ENCODE measurements around the gene CBX3. TPM values are rescaled to one million over a fixed set of nuclear protein-coding genes. Genes with fewer than 3 reads are reported as not detected.

Gene CBX3
- total and polyA plus RNA-seq, 4 donors, result 26.9 to 53.3 (median 33.0) TPM

GRCh38 chr7:26216049-26216448 is 14.5 kb downstream of the CBX3 start:
- no peak for DNase-seq (ENCODE audit: low spot score)
- H3K36me3 ChIP-seq (ENCODE audit: control insufficient read depth in 4 of 4, insufficient read depth in 3 of 4, low read depth in 1 of 4, low read length in 3 of 4), result peaks cover 0 to 16% (median 9%) of the 10 kb centered on the region in 4 donors
- 74% methylated on average over 2 of the region's 2 CpGs for WGBS
- no peak overlapping the region for H3K27ac ChIP-seq (ENCODE audit: low read depth in 1 of 2, low read length in 2 of 2)
- H3K27me3 ChIP-seq (ENCODE audit: control insufficient read depth in 4 of 4, insufficient read depth in 4 of 4, low read length in 3 of 4), result no peaks in the 10 kb centered on the region
- H3K4me3 ChIP-seq (ENCODE audit: low read depth in 1 of 3, low read length in 3 of 3), result no peak overlapping the region
- no peak overlapping the region for H3K9ac ChIP-seq (ENCODE audit: low read depth in 1 of 2, low read length in 2 of 2)
- TF ChIP-seq MAX (IDR thresholded peaks at IDR 0.05) (peak; percentile 15), HNF4A (conservative IDR thresholded peaks at IDR 0.05) (peak in 1 of 2 donors; percentile 16), YY1 (IDR thresholded peaks at IDR 0.05) (no peak), GABPA (IDR thresholded peaks at IDR 0.05 in 1 of 2, conservative IDR thresholded peaks at IDR 0.05 in 1 of 2) (no peak), RXRA (IDR thresholded peaks at IDR 0.05) (peak in 1 of 2 donors; percentile 25), TAF1 (conservative IDR thresholded peaks at IDR 0.05) (no peak)
- TF ChIP-seq, protein P1, sequence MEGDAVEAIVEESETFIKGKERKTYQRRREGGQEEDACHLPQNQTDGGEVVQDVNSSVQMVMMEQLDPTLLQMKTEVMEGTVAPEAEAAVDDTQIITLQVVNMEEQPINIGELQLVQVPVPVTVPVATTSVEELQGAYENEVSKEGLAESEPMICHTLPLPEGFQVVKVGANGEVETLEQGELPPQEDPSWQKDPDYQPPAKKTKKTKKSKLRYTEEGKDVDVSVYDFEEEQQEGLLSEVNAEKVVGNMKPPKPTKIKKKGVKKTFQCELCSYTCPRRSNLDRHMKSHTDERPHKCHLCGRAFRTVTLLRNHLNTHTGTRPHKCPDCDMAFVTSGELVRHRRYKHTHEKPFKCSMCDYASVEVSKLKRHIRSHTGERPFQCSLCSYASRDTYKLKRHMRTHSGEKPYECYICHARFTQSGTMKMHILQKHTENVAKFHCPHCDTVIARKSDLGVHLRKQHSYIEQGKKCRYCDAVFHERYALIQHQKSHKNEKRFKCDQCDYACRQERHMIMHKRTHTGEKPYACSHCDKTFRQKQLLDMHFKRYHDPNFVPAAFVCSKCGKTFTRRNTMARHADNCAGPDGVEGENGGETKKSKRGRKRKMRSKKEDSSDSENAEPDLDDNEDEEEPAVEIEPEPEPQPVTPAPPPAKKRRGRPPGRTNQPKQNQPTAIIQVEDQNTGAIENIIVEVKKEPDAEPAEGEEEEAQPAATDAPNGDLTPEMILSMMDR (IDR thresholded peaks at IDR 0.05; ENCODE audit: low read depth, low read length, missing input control), result no peak
- TF ChIP-seq, protein P2, sequence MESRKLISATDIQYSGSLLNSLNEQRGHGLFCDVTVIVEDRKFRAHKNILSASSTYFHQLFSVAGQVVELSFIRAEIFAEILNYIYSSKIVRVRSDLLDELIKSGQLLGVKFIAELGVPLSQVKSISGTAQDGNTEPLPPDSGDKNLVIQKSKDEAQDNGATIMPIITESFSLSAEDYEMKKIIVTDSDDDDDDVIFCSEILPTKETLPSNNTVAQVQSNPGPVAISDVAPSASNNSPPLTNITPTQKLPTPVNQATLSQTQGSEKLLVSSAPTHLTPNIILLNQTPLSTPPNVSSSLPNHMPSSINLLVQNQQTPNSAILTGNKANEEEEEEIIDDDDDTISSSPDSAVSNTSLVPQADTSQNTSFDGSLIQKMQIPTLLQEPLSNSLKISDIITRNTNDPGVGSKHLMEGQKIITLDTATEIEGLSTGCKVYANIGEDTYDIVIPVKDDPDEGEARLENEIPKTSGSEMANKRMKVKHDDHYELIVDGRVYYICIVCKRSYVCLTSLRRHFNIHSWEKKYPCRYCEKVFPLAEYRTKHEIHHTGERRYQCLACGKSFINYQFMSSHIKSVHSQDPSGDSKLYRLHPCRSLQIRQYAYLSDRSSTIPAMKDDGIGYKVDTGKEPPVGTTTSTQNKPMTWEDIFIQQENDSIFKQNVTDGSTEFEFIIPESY (IDR thresholded peaks at IDR 0.05), result no peak
- H3K4me1 ChIP-seq (ENCODE audit: control insufficient read depth in 4 of 4, insufficient read depth in 4 of 4, low read length in 3 of 4), result peaks cover 0 to 9% (median 0%) of the 10 kb centered on the region in 4 donors
- H3K9me3 ChIP-seq (ENCODE audit: control insufficient read depth in 4 of 4, low read length in 3 of 4), result no peaks in the 10 kb centered on the region

DNA sequence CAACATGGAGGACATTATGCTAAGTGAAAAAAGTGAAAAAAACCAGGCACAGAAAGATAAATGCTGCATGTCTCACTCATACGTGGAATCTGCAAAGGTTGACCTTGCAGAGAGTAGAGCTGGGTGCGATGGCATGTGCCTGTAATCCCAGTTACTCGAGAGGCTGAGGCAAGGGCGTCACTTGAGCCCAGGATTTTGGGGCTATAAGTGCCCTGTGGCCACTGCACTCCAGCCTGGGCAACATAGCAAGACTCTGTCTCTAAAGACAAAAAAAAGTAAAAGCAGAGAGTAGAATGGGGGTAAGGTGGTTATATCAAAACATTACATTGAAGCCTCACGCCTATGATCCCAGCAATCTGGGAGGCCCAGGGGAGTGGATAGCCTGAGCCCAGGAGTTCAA is 22.8 kb downstream of the CBX3 start:
- H3K4me1 ChIP-seq (ENCODE audit: control insufficient read depth in 4 of 4, insufficient read depth in 4 of 4, low read length in 3 of 4), result no peaks in the 10 kb centered on the region
- no peak overlapping the region for H3K9ac ChIP-seq (ENCODE audit: low read depth in 1 of 2, low read length in 2 of 2)
- no peaks in the 10 kb centered on the region for H3K27me3 ChIP-seq (ENCODE audit: control insufficient read depth in 4 of 4, insufficient read depth in 4 of 4, low read length in 3 of 4)
- TF ChIP-seq, protein P2 (IDR thresholded peaks at IDR 0.05), result no peak
- TF ChIP-seq YY1 (IDR thresholded peaks at IDR 0.05) (no peak), HNF4G (IDR thresholded peaks at IDR 0.05) (no peak), RAD21 (IDR thresholded peaks at IDR 0.05) (no peak), NR2F2 (IDR thresholded peaks at IDR 0.05) (no peak), MAX (IDR thresholded peaks at IDR 0.05) (no peak), SP1 (IDR thresholded peaks at IDR 0.05) (no peak), GABPA (IDR thresholded peaks at IDR 0.05 in 1 of 2, conservative IDR thresholded peaks at IDR 0.05 in 1 of 2) (no peak), HNF4A (conservative IDR thresholded peaks at IDR 0.05) (no peak), JUND (IDR thresholded peaks at IDR 0.05) (no peak), TAF1 (conservative IDR thresholded peaks at IDR 0.05) (no peak)
- TF ChIP-seq, protein P3, sequence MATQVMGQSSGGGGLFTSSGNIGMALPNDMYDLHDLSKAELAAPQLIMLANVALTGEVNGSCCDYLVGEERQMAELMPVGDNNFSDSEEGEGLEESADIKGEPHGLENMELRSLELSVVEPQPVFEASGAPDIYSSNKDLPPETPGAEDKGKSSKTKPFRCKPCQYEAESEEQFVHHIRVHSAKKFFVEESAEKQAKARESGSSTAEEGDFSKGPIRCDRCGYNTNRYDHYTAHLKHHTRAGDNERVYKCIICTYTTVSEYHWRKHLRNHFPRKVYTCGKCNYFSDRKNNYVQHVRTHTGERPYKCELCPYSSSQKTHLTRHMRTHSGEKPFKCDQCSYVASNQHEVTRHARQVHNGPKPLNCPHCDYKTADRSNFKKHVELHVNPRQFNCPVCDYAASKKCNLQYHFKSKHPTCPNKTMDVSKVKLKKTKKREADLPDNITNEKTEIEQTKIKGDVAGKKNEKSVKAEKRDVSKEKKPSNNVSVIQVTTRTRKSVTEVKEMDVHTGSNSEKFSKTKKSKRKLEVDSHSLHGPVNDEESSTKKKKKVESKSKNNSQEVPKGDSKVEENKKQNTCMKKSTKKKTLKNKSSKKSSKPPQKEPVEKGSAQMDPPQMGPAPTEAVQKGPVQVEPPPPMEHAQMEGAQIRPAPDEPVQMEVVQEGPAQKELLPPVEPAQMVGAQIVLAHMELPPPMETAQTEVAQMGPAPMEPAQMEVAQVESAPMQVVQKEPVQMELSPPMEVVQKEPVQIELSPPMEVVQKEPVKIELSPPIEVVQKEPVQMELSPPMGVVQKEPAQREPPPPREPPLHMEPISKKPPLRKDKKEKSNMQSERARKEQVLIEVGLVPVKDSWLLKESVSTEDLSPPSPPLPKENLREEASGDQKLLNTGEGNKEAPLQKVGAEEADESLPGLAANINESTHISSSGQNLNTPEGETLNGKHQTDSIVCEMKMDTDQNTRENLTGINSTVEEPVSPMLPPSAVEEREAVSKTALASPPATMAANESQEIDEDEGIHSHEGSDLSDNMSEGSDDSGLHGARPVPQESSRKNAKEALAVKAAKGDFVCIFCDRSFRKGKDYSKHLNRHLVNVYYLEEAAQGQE (IDR thresholded peaks at IDR 0.05), result no peak
- TF ChIP-seq, protein P1 (IDR thresholded peaks at IDR 0.05; ENCODE audit: low read depth, low read length, missing input control), result no peak
- no peak overlapping the region for H3K4me3 ChIP-seq (ENCODE audit: low read depth in 1 of 3, low read length in 3 of 3)
- DNase-seq (ENCODE audit: low spot score), result no peak
- H3K36me3 ChIP-seq (ENCODE audit: control insufficient read depth in 4 of 4, insufficient read depth in 3 of 4, low read depth in 1 of 4, low read length in 3 of 4), result no peaks in the 10 kb centered on the region
- no peaks in the 10 kb centered on the region for H3K9me3 ChIP-seq (ENCODE audit: control insufficient read depth in 4 of 4, low read length in 3 of 4)
- H3K27ac ChIP-seq (ENCODE audit: low read depth in 1 of 2, low read length in 2 of 2), result no peak overlapping the region
- WGBS, result 79% methylated on average over 5 of the region's 5 CpGs
